Activated B cell treated with CpG ODN at 0.5 μM for 24 hours (primary cell): ENCODE measurements around the gene GGACT. TPM values are rescaled to one million over a fixed set of nuclear protein-coding genes. Genes with fewer than 3 reads are reported as not detected.

Experiments used
- ATAC-seq: fragments of 200-7000 bp; cut with Tn5 transposase; one replicate; pipeline ENCODE4 v1.10.0; 2021; ENCODE audit warnings: low read depth, mild to moderate bottlenecking, moderate library complexity
- CTCF ChIA-PET: fragments of 350-600 bp; sonication (Branson Sonifier 250); formaldehyde crosslinking; loops from one replicate; lab custom pipeline; 2021; ENCODE audit warnings: antibody characterized with exemption; lab: Charles Lee
- POLR2A ChIA-PET: fragments of 350-600 bp; sonication (Branson Sonifier 250); formaldehyde crosslinking; loops from one replicate; lab custom pipeline; 2021; ENCODE audit warnings: antibody characterized with exemption; lab: Charles Lee
- DNase-seq: peaks from one replicate; pipeline ENCODE4 v3.0.0; 2022
- H3K27ac Mint-ChIP-seq: one replicate; pipeline ENCODE4 v1.8.0; 2020; ENCODE audit warnings: mixed read lengths
- H3K27me3 Mint-ChIP-seq: one replicate; pipeline ENCODE4 v1.8.0; 2021; ENCODE audit warnings: mixed read lengths
- H3K36me3 Mint-ChIP-seq: one replicate; pipeline ENCODE4 v1.8.0; 2021; ENCODE audit warnings: low read depth, mixed read lengths
- H3K4me1 Mint-ChIP-seq: one replicate; pipeline ENCODE4 v1.8.0; 2021; ENCODE audit warnings: mixed read lengths
- H3K4me3 Mint-ChIP-seq: one replicate; pipeline ENCODE4 v1.8.0; 2020; ENCODE audit warnings: mild to moderate bottlenecking, mixed read lengths
- H3K9me3 Mint-ChIP-seq: one replicate; pipeline ENCODE4 v1.8.0; 2020; ENCODE audit warnings: mixed read lengths
- intact Hi-C: fragments of 100-400 bp; cut with micrococcal nuclease; formaldehyde crosslinking; loops from one replicate; pipeline ENCODE4 v1.15.1; 2024
- total RNA-seq: library from RNA; stranded (reverse); gene quantifications from 2 replicates; pipeline ENCODE4 v1.2.3, GENCODE V29; 2022
- TF ChIP-seq, protein P1 (sequence below): fragments of 200-600 bp; IDR thresholded peaks from one replicate; pipeline ENCODE4 v1.8.0; 2022; ENCODE audit warnings: antibody characterized with exemption, mild to moderate bottlenecking

GGACT gene
- total RNA-seq, 1 donor from 2014 or later, result 6.5 TPM

- CTCF ChIA-PET, result interaction anchor here (0.8 kb wide), 1 partner anchor 15 kb away, joined by 3 read pairs; no protein-coding TSS in a partner anchor
- no peak overlapping the region for H3K27ac Mint-ChIP-seq
- no peaks in the 10 kb centered on the region for H3K9me3 Mint-ChIP-seq
- DNase-seq, result no peak
- POLR2A ChIA-PET, result no interaction called here
- H3K4me1 Mint-ChIP-seq, result peaks cover 5% of the 10 kb centered on the region
- H3K36me3 Mint-ChIP-seq, result peaks cover 7% of the 10 kb centered on the region
- intact Hi-C loops, result no loop called here
- ATAC-seq, result no peak
- H3K27me3 Mint-ChIP-seq, result no peaks in the 10 kb centered on the region
- H3K4me3 Mint-ChIP-seq, result no peak overlapping the region
- TF ChIP-seq, protein P1, sequence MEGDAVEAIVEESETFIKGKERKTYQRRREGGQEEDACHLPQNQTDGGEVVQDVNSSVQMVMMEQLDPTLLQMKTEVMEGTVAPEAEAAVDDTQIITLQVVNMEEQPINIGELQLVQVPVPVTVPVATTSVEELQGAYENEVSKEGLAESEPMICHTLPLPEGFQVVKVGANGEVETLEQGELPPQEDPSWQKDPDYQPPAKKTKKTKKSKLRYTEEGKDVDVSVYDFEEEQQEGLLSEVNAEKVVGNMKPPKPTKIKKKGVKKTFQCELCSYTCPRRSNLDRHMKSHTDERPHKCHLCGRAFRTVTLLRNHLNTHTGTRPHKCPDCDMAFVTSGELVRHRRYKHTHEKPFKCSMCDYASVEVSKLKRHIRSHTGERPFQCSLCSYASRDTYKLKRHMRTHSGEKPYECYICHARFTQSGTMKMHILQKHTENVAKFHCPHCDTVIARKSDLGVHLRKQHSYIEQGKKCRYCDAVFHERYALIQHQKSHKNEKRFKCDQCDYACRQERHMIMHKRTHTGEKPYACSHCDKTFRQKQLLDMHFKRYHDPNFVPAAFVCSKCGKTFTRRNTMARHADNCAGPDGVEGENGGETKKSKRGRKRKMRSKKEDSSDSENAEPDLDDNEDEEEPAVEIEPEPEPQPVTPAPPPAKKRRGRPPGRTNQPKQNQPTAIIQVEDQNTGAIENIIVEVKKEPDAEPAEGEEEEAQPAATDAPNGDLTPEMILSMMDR, result no peak
These were observed 14.0 kb upstream of the GGACT start for GRCh38 chr13:100602493-100603111.

DNA sequence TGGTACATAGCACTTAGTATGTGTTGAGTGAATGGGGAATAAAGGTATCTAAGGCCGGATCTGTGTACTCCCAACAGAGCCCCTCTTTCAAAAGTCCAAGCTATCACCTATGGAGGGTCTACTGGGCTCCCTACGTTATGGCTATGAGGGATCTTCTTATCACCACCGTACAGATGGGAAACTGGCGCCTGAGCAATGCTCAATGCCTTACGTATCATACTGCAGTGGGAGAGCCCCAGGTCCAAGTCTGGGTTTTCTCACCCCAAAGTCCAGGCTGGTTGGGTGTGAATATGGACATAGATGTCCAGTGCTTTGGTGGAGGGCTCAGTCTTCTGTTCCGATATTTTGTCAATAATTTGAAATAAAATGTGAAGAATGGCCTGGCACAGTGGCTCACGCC lies 13.1 kb upstream of the GGACT start:
- Mint-ChIP-seq H3K9me3 (no peaks in the 10 kb centered on the region), H3K27me3 (no peaks in the 10 kb centered on the region), H3K4me1 (peaks cover 2% of the 10 kb centered on the region), H3K27ac (no peak overlapping the region), H3K36me3 (peaks cover 4% of the 10 kb centered on the region), H3K4me3 (no peak overlapping the region)
- no peak for DNase-seq
- ChIA-PET POLR2A (no interaction called here), CTCF (interaction anchor here (1.2 kb wide), 1 partner anchor 10 kb away, joined by 4 read pairs; no protein-coding TSS in a partner anchor)
- ATAC-seq, result no peak
- TF ChIP-seq, protein P1, result no peak
- intact Hi-C loops, result no loop called here

- H3K4me1 Mint-ChIP-seq, result no peaks in the 10 kb centered on the region
- DNase-seq (no peak), ATAC-seq (no peak)
- no peaks in the 10 kb centered on the region for H3K27me3 Mint-ChIP-seq
- ChIA-PET CTCF (interaction anchor here (1.2 kb wide), 1 partner anchor 9 kb away, joined by 4 read pairs; no protein-coding TSS in a partner anchor), POLR2A (no interaction called here)
- TF ChIP-seq, protein P1, result no peak
- H3K4me3 Mint-ChIP-seq, result no peak overlapping the region
- intact Hi-C loops, result no loop called here
- no peak overlapping the region for H3K27ac Mint-ChIP-seq
- H3K9me3 Mint-ChIP-seq, result no peaks in the 10 kb centered on the region
- H3K36me3 Mint-ChIP-seq, result peaks cover 4% of the 10 kb centered on the region
These were observed 12.3 kb upstream of the GGACT start for GRCh38 chr13:100600915-100601314.

GRCh38 chr13:100600461-100600860 lies 11.9 kb upstream of the GGACT start:
- H3K4me1 Mint-ChIP-seq, result no peaks in the 10 kb centered on the region
- POLR2A ChIA-PET, result no interaction called here

DNA sequence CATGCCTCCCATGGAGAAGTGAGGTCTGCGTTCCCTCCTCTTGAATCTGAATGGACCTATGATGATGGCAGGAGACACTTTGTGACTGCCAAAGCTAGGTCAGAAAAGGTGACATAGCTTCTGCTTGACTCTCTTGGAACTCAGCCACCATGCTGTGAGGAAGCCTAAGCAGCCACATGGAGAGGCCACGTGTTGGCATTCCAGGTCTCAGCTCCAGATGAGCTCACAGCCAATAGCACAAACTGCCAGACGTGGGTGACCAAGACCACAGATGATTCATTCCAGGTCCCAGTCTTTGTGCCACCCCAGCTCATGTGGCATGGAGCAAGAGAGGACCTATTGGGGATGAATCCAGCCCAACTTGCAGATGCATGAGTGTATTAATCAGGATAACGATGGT lies 8.7 kb upstream of the GGACT start:
- no peaks in the 10 kb centered on the region for H3K27me3 Mint-ChIP-seq
- H3K4me3 Mint-ChIP-seq, result no peak overlapping the region
- DNase-seq, result no peak
- TF ChIP-seq, protein P1, result no peak
- intact Hi-C loops, result no loop called here
- ATAC-seq, result no peak
- no peak overlapping the region for H3K27ac Mint-ChIP-seq
- ChIA-PET POLR2A (no interaction called here), CTCF (no interaction called here)
- no peaks in the 10 kb centered on the region for H3K9me3 Mint-ChIP-seq
- H3K4me1 Mint-ChIP-seq, result no peaks in the 10 kb centered on the region
- no peaks in the 10 kb centered on the region for H3K36me3 Mint-ChIP-seq

More at GRCh38 chr13:100600461-100600860, 11.9 kb upstream of the GGACT start:
- DNase-seq (no peak), ATAC-seq (no peak)
- Mint-ChIP-seq H3K27ac (no peak overlapping the region), H3K9me3 (no peaks in the 10 kb centered on the region), H3K36me3 (peaks cover 4% of the 10 kb centered on the region), H3K27me3 (no peaks in the 10 kb centered on the region), H3K4me3 (no peak overlapping the region)
- intact Hi-C loops, result no loop called here
- CTCF ChIA-PET, result interaction anchor here (1.2 to 1.4 kb wide), 2 partner anchors 9 to 11 kb away, joined by 3 to 4 read pairs; no protein-coding TSS in a partner anchor
- TF ChIP-seq, protein P1, result no peak
